PFSK-1 (cell line): ENCODE results near the gene RNF146.

ENCODE experiments used
- FOXP2 ChIP-seq: optimal IDR thresholded peaks from 2 replicates; pipeline ENCODE3; 2011; ENCODE audit warnings: borderline replicate concordance, control low read depth, inconsistent platforms; ENCODE audit not compliant: insufficient read depth; ENCODE audit errors: extremely low read length, extremely low read depth
- POLR2AphosphoS5 ChIP-seq: IDR thresholded peaks from 2 replicates; pipeline ENCODE4 v1.6.1; 2012; ENCODE audit warnings: low read depth, mild to moderate bottlenecking, control low read depth, low read length, moderate library complexity
- SIN3A ChIP-seq: IDR thresholded peaks from 2 replicates; pipeline ENCODE4 v1.6.1; 2012; ENCODE audit warnings: mild to moderate bottlenecking, low read length, moderate library complexity, borderline replicate concordance; ENCODE audit not compliant: insufficient read depth
- TAF1 ChIP-seq: IDR thresholded peaks from 2 replicates; pipeline ENCODE4 v1.6.1; 2012; ENCODE audit warnings: low read length, control low read depth, borderline replicate concordance; ENCODE audit not compliant: insufficient read depth
- TF ChIP-seq, protein P1 (sequence below), 2 experiments: IDR thresholded peaks; 2 replicates each; pipeline versions ENCODE4 v1.6.1 to v1.8.0; 2011 to 2012; ENCODE audit warnings: low read depth in 2 of 2, low read length in 2 of 2, control low read depth in 1 of 2, inconsistent platforms in 1 of 2, mild to moderate bottlenecking in 1 of 2, moderate library complexity in 1 of 2; ENCODE audit not compliant: insufficient read depth in 1 of 2

GRCh38 chr6:127225497-127225896, 41.2 kb upstream of the RNF146 start:
- TF ChIP-seq SIN3A (no peak), POLR2AphosphoS5 (no peak), TAF1 (no peak), FOXP2 (no peak)
- TF ChIP-seq, protein P1, sequence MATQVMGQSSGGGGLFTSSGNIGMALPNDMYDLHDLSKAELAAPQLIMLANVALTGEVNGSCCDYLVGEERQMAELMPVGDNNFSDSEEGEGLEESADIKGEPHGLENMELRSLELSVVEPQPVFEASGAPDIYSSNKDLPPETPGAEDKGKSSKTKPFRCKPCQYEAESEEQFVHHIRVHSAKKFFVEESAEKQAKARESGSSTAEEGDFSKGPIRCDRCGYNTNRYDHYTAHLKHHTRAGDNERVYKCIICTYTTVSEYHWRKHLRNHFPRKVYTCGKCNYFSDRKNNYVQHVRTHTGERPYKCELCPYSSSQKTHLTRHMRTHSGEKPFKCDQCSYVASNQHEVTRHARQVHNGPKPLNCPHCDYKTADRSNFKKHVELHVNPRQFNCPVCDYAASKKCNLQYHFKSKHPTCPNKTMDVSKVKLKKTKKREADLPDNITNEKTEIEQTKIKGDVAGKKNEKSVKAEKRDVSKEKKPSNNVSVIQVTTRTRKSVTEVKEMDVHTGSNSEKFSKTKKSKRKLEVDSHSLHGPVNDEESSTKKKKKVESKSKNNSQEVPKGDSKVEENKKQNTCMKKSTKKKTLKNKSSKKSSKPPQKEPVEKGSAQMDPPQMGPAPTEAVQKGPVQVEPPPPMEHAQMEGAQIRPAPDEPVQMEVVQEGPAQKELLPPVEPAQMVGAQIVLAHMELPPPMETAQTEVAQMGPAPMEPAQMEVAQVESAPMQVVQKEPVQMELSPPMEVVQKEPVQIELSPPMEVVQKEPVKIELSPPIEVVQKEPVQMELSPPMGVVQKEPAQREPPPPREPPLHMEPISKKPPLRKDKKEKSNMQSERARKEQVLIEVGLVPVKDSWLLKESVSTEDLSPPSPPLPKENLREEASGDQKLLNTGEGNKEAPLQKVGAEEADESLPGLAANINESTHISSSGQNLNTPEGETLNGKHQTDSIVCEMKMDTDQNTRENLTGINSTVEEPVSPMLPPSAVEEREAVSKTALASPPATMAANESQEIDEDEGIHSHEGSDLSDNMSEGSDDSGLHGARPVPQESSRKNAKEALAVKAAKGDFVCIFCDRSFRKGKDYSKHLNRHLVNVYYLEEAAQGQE (IDR thresholded peaks at IDR 0.05; ENCODE audit: insufficient read depth in 1 of 2, low read depth in 2 of 2, low read length in 2 of 2), result no peak
